Measurements from ENCODE around the gene SESN3. TPM values are rescaled to one million over a fixed set of nuclear protein-coding genes. Genes with fewer than 3 reads are reported as not detected.

Gene SESN3
- total RNA-seq, 1 experiment from 2014 or later: 34.9 TPM

DNA sequence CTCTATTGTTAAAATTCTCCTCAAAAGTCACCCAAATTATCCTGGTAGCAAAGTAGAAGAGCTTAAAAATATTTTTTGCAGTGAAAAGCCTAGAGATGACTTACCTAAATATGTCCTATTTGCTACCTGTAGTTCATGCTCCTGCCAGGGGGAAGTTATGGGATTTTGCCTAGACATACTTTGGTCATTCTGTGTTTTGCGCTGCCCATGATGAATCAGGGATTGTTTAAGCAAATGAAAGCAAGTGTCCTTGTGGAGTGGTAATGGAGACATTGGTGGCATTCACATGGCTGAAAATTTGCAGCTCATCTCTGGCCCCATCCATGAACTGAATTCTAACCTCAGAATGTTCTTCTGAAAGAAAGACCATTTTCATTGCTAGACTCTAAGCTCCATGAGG, 14.6 kb upstream of the SESN3 start (continued):
- TF ChIP-seq, protein P1, sequence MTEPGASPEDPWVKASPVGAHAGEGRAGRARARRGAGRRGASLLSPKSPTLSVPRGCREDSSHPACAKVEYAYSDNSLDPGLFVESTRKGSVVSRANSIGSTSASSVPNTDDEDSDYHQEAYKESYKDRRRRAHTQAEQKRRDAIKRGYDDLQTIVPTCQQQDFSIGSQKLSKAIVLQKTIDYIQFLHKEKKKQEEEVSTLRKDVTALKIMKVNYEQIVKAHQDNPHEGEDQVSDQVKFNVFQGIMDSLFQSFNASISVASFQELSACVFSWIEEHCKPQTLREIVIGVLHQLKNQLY (CRISPR knock-in tag; IDR thresholded peaks at IDR 0.05): no peak
- no peak for TF ChIP-seq CBFB (CRISPR knock-in tag; IDR thresholded peaks at IDR 0.05; ENCODE audit: low read depth)
- no peak for TF ChIP-seq FOXP1 (CRISPR knock-in tag; IDR thresholded peaks at IDR 0.05; ENCODE audit: borderline replicate concordance)
- TF ChIP-seq PRRX2 (CRISPR knock-in tag; IDR thresholded peaks at IDR 0.05): no peak
- no peak for TF ChIP-seq OVOL2 (CRISPR knock-in tag; IDR thresholded peaks at IDR 0.05; ENCODE audit: borderline replicate concordance)
- TF ChIP-seq RELA (CRISPR knock-in tag; IDR thresholded peaks at IDR 0.05; ENCODE audit: borderline replicate concordance): no peak

DNA sequence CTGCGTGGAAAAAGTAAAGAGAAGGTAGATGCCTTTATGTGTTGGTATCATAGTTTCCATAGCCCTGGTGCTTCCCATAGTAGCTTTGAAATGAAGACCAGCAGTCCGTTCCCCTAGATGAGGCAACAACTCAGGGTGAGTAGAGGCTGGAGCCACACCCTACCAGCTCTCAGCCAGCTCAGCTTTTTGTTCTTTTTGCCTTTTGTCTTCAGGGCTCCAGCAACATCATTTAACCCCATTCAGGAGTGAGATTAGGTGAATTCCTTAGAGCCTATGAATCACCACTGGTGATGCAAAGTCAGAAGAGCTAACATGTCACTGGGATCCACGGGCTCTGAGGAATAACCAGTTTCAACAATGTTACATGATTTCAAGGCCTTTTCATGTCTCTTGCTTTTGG, 14.0 kb upstream of the SESN3 start:
- H3K9me3 Mint-ChIP-seq: peaks cover 4% of the 10 kb centered on the region; the same call in 1 of the 2 replicates
- no peak for DNase-seq (ENCODE audit: low spot score)
- peak; percentile 56 for ATAC-seq
- ChIA-PET CTCF (interaction anchor here (1.0 to 1.3 kb wide), 3 partner anchors 10 to 86 kb away, joined by 3 to 5 read pairs (median 4); partner anchors contain the start of gene SESN3), POLR2A (interaction anchor here (0.6 to 1.3 kb wide), 3 partner anchors 13 to 47 kb away, joined by 3 to 4 read pairs (median 4); partner anchors contain the start of gene SESN3)
- no peak overlapping the region for H3K4me3 Mint-ChIP-seq
- no peak overlapping the region for H3K27ac Mint-ChIP-seq
- peaks cover 54% of the 10 kb centered on the region for H3K4me1 Mint-ChIP-seq
- H3K27me3 Mint-ChIP-seq (ENCODE audit: low read depth): no peaks in the 10 kb centered on the region
- no peaks in the 10 kb centered on the region for H3K36me3 Mint-ChIP-seq
- TF ChIP-seq, protein P2, sequence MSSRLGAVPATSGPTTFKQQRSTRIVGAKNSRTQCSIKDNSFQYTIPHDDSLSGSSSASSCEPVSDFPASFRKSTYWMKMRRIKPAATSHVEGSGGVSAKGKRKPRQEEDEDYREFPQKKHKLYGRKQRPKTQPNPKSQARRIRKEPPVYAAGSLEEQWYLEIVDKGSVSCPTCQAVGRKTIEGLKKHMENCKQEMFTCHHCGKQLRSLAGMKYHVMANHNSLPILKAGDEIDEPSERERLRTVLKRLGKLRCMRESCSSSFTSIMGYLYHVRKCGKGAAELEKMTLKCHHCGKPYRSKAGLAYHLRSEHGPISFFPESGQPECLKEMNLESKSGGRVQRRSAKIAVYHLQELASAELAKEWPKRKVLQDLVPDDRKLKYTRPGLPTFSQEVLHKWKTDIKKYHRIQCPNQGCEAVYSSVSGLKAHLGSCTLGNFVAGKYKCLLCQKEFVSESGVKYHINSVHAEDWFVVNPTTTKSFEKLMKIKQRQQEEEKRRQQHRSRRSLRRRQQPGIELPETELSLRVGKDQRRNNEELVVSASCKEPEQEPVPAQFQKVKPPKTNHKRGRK (CRISPR knock-in tag; IDR thresholded peaks at IDR 0.05; ENCODE audit: borderline replicate concordance): no peak
- TF ChIP-seq KAT7 (CRISPR knock-in tag; IDR thresholded peaks at IDR 0.05; ENCODE audit: borderline replicate concordance) (no peak), ZNF671 (CRISPR knock-in tag; IDR thresholded peaks at IDR 0.05) (no peak), NR2C2 (CRISPR knock-in tag; IDR thresholded peaks at IDR 0.05) (no peak), ZNF423 (CRISPR knock-in tag; IDR thresholded peaks at IDR 0.05) (no peak), GABPB1 (CRISPR knock-in tag; IDR thresholded peaks at IDR 0.05) (no peak), FOXP1 (CRISPR knock-in tag; IDR thresholded peaks at IDR 0.05; ENCODE audit: borderline replicate concordance) (no peak), NR3C1 (CRISPR knock-in tag; conservative IDR thresholded peaks at IDR 0.05; ENCODE audit: low read depth) (no peak), TP53 (CRISPR knock-in tag; IDR thresholded peaks at IDR 0.05) (no peak), GTF2I (CRISPR knock-in tag; conservative IDR thresholded peaks at IDR 0.05) (no peak), NFATC4 (CRISPR knock-in tag; IDR thresholded peaks at IDR 0.05) (no peak), NFYB (CRISPR knock-in tag; conservative IDR thresholded peaks at IDR 0.05; ENCODE audit: low read depth) (no peak)
- TF ChIP-seq, protein P3, sequence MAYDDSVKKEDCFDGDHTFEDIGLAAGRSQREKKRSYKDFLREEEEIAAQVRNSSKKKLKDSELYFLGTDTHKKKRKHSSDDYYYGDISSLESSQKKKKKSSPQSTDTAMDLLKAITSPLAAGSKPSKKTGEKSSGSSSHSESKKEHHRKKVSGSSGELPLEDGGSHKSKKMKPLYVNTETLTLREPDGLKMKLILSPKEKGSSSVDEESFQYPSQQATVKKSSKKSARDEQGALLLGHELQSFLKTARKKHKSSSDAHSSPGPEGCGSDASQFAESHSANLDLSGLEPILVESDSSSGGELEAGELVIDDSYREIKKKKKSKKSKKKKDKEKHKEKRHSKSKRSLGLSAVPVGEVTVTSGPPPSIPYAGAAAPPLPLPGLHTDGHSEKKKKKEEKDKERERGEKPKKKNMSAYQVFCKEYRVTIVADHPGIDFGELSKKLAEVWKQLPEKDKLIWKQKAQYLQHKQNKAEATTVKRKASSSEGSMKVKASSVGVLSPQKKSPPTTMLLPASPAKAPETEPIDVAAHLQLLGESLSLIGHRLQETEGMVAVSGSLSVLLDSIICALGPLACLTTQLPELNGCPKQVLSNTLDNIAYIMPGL (CRISPR knock-in tag; IDR thresholded peaks at IDR 0.05): no peak
- TF ChIP-seq, protein P4, sequence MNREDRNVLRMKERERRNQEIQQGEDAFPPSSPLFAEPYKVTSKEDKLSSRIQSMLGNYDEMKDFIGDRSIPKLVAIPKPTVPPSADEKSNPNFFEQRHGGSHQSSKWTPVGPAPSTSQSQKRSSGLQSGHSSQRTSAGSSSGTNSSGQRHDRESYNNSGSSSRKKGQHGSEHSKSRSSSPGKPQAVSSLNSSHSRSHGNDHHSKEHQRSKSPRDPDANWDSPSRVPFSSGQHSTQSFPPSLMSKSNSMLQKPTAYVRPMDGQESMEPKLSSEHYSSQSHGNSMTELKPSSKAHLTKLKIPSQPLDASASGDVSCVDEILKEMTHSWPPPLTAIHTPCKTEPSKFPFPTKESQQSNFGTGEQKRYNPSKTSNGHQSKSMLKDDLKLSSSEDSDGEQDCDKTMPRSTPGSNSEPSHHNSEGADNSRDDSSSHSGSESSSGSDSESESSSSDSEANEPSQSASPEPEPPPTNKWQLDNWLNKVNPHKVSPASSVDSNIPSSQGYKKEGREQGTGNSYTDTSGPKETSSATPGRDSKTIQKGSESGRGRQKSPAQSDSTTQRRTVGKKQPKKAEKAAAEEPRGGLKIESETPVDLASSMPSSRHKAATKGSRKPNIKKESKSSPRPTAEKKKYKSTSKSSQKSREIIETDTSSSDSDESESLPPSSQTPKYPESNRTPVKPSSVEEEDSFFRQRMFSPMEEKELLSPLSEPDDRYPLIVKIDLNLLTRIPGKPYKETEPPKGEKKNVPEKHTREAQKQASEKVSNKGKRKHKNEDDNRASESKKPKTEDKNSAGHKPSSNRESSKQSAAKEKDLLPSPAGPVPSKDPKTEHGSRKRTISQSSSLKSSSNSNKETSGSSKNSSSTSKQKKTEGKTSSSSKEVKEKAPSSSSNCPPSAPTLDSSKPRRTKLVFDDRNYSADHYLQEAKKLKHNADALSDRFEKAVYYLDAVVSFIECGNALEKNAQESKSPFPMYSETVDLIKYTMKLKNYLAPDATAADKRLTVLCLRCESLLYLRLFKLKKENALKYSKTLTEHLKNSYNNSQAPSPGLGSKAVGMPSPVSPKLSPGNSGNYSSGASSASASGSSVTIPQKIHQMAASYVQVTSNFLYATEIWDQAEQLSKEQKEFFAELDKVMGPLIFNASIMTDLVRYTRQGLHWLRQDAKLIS (CRISPR knock-in tag; IDR thresholded peaks at IDR 0.05; ENCODE audit: borderline replicate concordance): no peak
- TF ChIP-seq, protein P5, sequence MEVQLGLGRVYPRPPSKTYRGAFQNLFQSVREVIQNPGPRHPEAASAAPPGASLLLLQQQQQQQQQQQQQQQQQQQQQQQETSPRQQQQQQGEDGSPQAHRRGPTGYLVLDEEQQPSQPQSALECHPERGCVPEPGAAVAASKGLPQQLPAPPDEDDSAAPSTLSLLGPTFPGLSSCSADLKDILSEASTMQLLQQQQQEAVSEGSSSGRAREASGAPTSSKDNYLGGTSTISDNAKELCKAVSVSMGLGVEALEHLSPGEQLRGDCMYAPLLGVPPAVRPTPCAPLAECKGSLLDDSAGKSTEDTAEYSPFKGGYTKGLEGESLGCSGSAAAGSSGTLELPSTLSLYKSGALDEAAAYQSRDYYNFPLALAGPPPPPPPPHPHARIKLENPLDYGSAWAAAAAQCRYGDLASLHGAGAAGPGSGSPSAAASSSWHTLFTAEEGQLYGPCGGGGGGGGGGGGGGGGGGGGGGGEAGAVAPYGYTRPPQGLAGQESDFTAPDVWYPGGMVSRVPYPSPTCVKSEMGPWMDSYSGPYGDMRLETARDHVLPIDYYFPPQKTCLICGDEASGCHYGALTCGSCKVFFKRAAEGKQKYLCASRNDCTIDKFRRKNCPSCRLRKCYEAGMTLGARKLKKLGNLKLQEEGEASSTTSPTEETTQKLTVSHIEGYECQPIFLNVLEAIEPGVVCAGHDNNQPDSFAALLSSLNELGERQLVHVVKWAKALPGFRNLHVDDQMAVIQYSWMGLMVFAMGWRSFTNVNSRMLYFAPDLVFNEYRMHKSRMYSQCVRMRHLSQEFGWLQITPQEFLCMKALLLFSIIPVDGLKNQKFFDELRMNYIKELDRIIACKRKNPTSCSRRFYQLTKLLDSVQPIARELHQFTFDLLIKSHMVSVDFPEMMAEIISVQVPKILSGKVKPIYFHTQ (CRISPR knock-in tag; IDR thresholded peaks at IDR 0.05): no peak
- TF ChIP-seq, protein P6, sequence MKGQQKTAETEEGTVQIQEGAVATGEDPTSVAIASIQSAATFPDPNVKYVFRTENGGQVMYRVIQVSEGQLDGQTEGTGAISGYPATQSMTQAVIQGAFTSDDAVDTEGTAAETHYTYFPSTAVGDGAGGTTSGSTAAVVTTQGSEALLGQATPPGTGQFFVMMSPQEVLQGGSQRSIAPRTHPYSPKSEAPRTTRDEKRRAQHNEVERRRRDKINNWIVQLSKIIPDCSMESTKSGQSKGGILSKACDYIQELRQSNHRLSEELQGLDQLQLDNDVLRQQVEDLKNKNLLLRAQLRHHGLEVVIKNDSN (CRISPR knock-in tag; IDR thresholded peaks at IDR 0.05): no peak

Data from WTC11 (cell line).